BJ (cell line): ENCODE measurements around the gene ISG15. TPM values are rescaled to one million over a fixed set of nuclear protein-coding genes. Genes with fewer than 3 reads are reported as not detected.
A peak's percentile ranks its signal among the peaks of the same experiment; 100 is the strongest.

Source experiments
- CTCF ChIA-PET: fragments of 350-600 bp; formaldehyde crosslinking; extraction: SDS; loops from one replicate; lab custom pipeline; 2021; ENCODE audit warnings: antibody characterized with exemption, inconsistent platforms; lab: Yijun Ruan, JAX
- POLR2A ChIA-PET: fragments of 300-600 bp; sonication (Branson Sonifier 250); formaldehyde crosslinking; extraction: SDS; loops from one replicate; lab custom pipeline; 2021; ENCODE audit warnings: antibody characterized with exemption; lab: Charles Lee
- DNase-seq: peaks from one replicate; pipeline ENCODE4 v3.0.0-alpha.2; 2011; ENCODE audit warnings: low read depth
- H3K27me3 ChIP-seq: 2 replicates; pipeline ENCODE4 v1.6.0; 2011; ENCODE audit warnings: low read length; ENCODE audit not compliant: control insufficient read depth, insufficient read depth
- H3K36me3 ChIP-seq: 2 replicates; pipeline ENCODE4 v1.5.1; 2011; ENCODE audit warnings: low read length; ENCODE audit not compliant: control insufficient read depth, insufficient read depth
- H3K4me3 ChIP-seq: 2 replicates; pipeline ENCODE4 v1.5.1; 2011; ENCODE audit warnings: low read depth, mild to moderate bottlenecking, control low read depth, low read length
- CTCF ChIP-seq: IDR thresholded peaks from 2 replicates; pipeline ENCODE4 v1.5.1; 2011; ENCODE audit warnings: low read depth, mild to moderate bottlenecking, control low read depth, inconsistent platforms, low read length, moderate library complexity; ENCODE audit not compliant: insufficient read depth
- polyA plus RNA-seq: library from polyadenylated mRNA; depleted of rRNA; stranded (reverse); fragments of >200 nt; gene quantifications from 2 replicates; pipeline ENCODE4 v1.2.3, GENCODE V29; 2011

ISG15 gene
- polyA plus RNA-seq, 1 experiment = 86.8 TPM

DNA sequence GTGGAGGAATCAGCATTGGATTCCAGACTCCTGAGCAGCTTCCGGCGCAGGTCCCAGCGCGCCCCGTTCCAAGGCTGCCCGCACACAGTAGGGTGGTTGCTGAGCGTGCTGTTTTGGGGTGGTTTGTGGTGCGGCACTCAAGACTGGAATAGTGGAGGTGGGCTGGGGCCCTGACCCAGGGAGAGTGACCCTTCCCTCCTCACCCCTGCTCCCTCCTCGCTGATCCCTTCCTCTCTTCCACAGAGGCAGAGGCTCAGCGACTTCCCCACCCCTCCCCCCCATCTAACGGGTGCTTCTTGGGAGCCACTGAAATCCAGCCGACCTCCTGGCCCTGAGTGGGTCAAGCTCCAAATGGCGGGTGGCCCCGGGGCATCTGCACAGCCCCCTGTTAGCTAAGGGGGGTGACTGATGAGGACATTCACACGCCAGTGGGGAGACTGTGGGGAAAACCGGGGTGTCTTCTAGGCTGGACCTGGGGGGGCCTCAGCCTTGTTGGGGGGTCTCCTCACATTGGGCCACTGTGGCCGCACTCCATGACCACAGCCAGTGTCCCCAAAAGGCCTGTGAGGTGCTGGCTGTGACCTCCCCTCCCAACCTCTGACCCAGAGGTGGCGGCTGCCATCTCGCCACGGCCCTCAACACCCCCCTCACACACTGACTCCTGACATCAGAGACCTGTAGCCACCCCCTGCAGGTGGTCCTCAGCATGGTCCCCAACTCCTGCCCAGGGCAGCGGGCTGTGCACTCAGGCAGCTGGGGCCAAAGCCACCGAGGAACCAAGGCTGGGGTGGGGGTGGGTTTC is 9.5 kb upstream of the ISG15 start:
- CTCF ChIA-PET = interaction anchor here (1.1 to 3.1 kb wide), 2 partner anchors 15 to 21 kb away, joined by 3 to 45 read pairs; partner anchors contain the start of gene PERM1

GRCh38 chr1:1004420-1004779 is 8.9 kb upstream of the ISG15 start:
- CTCF ChIA-PET = interaction anchor here (1.1 to 1.6 kb wide), 2 partner anchors 20 to 135 kb away, joined by 3 to 12 read pairs; no protein-coding TSS in a partner anchor
- DNase-seq = no peak
- Histone ChIP-seq H3K4me3 (no peak overlapping the region), H3K36me3 (no peaks in the 10 kb centered on the region; the same call in none of the 2 replicates), H3K27me3 (no peaks in the 10 kb centered on the region)
- TF ChIP-seq CTCF = no peak
- POLR2A ChIA-PET = no interaction called here

More for the DNA sequence above, 9.5 kb upstream of the ISG15 start:
- POLR2A ChIA-PET = no interaction called here
- TF ChIP-seq CTCF = no peak
- Histone ChIP-seq H3K36me3 (no peaks in the 10 kb centered on the region; the same call in none of the 2 replicates), H3K27me3 (no peaks in the 10 kb centered on the region), H3K4me3 (no peak overlapping the region)
- no peak for DNase-seq

DNA sequence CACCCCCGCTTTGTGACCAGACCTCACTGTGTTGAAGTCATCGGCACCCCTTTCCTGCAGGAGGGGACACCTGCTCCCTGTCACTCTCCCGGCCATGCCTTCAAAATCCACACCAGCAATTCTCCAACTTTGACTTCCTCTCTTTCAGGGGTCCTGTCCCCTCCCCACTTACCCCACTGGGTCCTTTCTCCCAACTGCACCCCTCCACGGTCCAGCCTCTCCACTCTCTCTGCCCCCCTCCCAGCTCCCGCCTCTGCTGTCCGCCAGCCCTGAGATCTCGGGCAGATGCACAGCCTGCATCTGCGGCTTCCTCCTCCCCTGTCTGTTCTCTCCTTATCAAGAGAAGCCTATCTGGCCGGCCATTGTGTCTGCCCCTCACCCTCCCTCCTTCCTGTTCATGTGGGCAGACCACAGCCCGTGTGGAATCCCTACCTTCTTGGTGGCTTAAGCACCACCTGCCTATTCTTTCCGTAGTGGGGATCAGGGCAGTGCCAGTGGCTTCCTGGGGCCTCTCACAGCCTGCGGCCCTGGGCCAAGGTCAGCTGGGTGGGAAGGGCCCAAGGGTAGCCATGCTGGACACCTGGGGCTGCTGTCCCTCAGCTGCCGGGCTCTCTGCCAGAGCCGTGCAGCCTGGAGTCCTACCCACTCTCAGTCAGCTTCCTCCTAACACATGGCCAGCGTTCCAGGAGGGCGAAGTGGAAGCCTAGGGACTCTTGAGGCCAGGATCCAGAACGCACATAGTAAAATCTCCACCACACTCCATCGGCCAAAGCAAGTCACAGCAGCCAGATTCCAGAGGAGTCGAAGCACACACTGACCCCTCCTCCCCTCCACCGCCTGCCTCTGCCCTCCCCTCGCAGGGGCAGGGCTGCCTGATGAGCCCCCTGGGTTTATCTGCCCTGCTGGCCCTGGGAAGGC is 8.3 kb upstream of the ISG15 start:
- ChIA-PET CTCF (interaction anchor here (0.7 to 1.6 kb wide), 3 partner anchors 21 to 333 kb away, joined by 3 to 12 read pairs (median 3); no protein-coding TSS in a partner anchor), POLR2A (interaction anchor here (0.5 kb wide), 1 partner anchor 370 kb away, joined by 5 read pairs; the partner anchor contains the start of gene AURKAIP1)
- TF ChIP-seq CTCF = no peak
- peak; percentile 45 for DNase-seq
- Histone ChIP-seq H3K4me3 (no peak overlapping the region), H3K27me3 (no peaks in the 10 kb centered on the region), H3K36me3 (no peaks in the 10 kb centered on the region; the same call in none of the 2 replicates)

- POLR2A ChIA-PET = no interaction called here
- DNase-seq = no peak
- Histone ChIP-seq H3K4me3 (no peak overlapping the region), H3K36me3 (no peaks in the 10 kb centered on the region; the same call in none of the 2 replicates), H3K27me3 (no peaks in the 10 kb centered on the region)
- CTCF ChIA-PET = interaction anchor here (1.6 to 2.2 kb wide), 2 partner anchors 13 to 21 kb away, joined by 5 to 12 read pairs; no protein-coding TSS in a partner anchor
- no peak for TF ChIP-seq CTCF
Observed at GRCh38 chr1:1005774-1006304, 7.5 kb upstream of the ISG15 start.
